Parathyroid adenoma (tissue), 2 donors: ENCODE data around the gene SLC6A9.

Experiments
- H2AFZ ChIP-seq: fragments of 300-600 bp; sonication (generic); one replicate; pipeline ENCODE4 v1.7.0; 2017; ENCODE audit warnings: antibody characterized with exemption, mild to moderate bottlenecking
- H3K27ac ChIP-seq: fragments of 300-600 bp; sonication (generic); one replicate; pipeline ENCODE4 v1.7.0; 2017
- H3K27me3 ChIP-seq: fragments of 300-600 bp; sonication (generic); one replicate; pipeline ENCODE4 v1.7.0; 2017; ENCODE audit warnings: low read length; ENCODE audit not compliant: control insufficient read depth, insufficient read depth
- H3K36me3 ChIP-seq: fragments of 300-600 bp; sonication (generic); one replicate; pipeline ENCODE4 v1.7.0; 2017; ENCODE audit warnings: low read length; ENCODE audit not compliant: control insufficient read depth, insufficient read depth
- H3K4me1 ChIP-seq: fragments of 300-600 bp; sonication (generic); one replicate; pipeline ENCODE4 v1.7.0; 2017; ENCODE audit warnings: control low read depth
- H3K4me2 ChIP-seq: fragments of 300-600 bp; sonication (generic); one replicate; pipeline ENCODE4 v1.7.0; 2017; ENCODE audit warnings: low read length
- H3K4me3 ChIP-seq: fragments of 300-600 bp; sonication (generic); one replicate; pipeline ENCODE4 v1.7.0; 2017; ENCODE audit warnings: low read depth, low read length
- H3K79me2 ChIP-seq: fragments of 300-600 bp; sonication (generic); one replicate; pipeline ENCODE4 v1.7.0; 2017; ENCODE audit warnings: control low read depth
- H3K9ac ChIP-seq: fragments of 300-600 bp; sonication (generic); one replicate; pipeline ENCODE4 v1.7.0; 2017; ENCODE audit warnings: mild to moderate bottlenecking
- H3K9me3 ChIP-seq: fragments of 300-600 bp; sonication (generic); one replicate; pipeline ENCODE4 v1.7.0; 2017; ENCODE audit warnings: low read length; ENCODE audit not compliant: control insufficient read depth
- TF ChIP-seq, protein P1 (sequence below): fragments of 300-600 bp; sonication (generic); IDR thresholded peaks from one replicate; pipeline ENCODE4 v1.7.0; 2017; ENCODE audit warnings: antibody characterized with exemption, mild to moderate bottlenecking
- donor health status: primary hyperparathyroidism.

The SLC6A9 gene

DNA sequence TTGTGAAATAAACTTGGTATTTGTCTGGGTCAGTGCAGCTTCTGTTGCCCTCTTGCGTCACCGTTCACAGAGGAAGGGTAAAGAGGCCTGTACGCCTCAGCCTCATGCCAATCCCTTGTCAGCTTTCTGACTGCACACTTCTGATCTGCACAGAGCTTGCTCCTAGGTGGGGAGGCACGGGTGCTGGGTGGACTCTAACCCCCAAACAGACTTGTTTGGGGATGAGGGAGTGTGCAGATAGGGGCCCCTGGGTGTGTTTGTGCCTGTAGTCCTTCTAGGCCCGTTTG is 53.1 kb downstream of the SLC6A9 start:
- H3K4me3 ChIP-seq = peak overlapping the region; percentile 42
- no peak overlapping the region for H3K9ac ChIP-seq
- no peaks in the 10 kb centered on the region for H3K36me3 ChIP-seq
- no peak overlapping the region for H3K27ac ChIP-seq
- peaks cover 7% of the 10 kb centered on the region for H3K4me1 ChIP-seq
- no peaks in the 10 kb centered on the region for H3K27me3 ChIP-seq
- H3K79me2 ChIP-seq = no peaks in the 10 kb centered on the region
- H2AFZ ChIP-seq = no peak overlapping the region
- no peaks in the 10 kb centered on the region for H3K9me3 ChIP-seq
- H3K4me2 ChIP-seq = no peak overlapping the region
- TF ChIP-seq, protein P1, sequence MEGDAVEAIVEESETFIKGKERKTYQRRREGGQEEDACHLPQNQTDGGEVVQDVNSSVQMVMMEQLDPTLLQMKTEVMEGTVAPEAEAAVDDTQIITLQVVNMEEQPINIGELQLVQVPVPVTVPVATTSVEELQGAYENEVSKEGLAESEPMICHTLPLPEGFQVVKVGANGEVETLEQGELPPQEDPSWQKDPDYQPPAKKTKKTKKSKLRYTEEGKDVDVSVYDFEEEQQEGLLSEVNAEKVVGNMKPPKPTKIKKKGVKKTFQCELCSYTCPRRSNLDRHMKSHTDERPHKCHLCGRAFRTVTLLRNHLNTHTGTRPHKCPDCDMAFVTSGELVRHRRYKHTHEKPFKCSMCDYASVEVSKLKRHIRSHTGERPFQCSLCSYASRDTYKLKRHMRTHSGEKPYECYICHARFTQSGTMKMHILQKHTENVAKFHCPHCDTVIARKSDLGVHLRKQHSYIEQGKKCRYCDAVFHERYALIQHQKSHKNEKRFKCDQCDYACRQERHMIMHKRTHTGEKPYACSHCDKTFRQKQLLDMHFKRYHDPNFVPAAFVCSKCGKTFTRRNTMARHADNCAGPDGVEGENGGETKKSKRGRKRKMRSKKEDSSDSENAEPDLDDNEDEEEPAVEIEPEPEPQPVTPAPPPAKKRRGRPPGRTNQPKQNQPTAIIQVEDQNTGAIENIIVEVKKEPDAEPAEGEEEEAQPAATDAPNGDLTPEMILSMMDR = no peak

DNA sequence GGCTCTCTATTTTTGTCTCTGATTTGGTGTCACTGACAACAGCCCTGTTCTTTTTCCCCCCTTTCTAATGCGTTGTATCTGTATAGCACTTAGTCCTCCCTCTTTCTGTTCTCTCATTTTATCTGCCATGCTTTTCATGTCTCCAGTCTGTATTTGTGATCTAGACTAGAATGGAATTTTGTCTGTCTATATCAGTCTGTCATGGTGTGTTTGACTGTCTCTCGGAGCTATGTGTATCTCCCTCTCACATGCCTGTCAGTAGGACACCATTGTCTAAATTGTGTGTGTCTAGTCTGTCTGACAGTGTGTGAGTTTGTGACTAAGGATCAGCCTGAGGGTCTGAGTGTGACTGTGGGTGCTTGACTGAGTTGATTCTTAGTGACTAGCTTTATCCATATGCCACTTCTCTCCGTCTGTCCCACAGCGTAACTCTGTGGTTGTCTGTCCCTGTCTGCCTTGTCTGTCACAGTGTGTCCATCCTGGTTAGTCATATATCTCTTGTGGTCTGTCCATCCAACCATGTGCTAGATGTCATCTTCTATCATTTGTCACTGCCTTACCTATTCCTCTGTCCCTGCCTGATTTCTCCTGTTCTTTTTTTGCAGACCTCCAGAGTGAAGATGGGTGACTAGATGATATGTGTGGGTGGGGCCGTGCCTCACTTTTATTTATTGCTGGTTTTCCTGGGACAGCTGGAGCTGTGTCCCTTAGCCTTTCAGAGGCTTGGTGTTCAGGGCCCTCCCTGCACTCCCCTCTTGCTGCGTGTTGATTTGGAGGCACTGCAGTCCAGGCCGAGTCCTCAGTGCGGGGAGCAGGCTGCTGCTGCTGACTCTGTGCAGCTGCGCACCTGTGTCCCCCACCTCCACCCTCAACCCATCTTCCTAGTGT is 53.6 kb downstream of the SLC6A9 start:
- Histone ChIP-seq H3K4me2 (no peak overlapping the region), H2AFZ (no peak overlapping the region), H3K27me3 (no peaks in the 10 kb centered on the region), H3K9ac (no peak overlapping the region), H3K79me2 (no peaks in the 10 kb centered on the region), H3K9me3 (no peaks in the 10 kb centered on the region), H3K27ac (no peak overlapping the region), H3K36me3 (no peaks in the 10 kb centered on the region), H3K4me1 (peaks cover 7% of the 10 kb centered on the region), H3K4me3 (no peak overlapping the region)
- TF ChIP-seq, protein P1 = no peak

DNA sequence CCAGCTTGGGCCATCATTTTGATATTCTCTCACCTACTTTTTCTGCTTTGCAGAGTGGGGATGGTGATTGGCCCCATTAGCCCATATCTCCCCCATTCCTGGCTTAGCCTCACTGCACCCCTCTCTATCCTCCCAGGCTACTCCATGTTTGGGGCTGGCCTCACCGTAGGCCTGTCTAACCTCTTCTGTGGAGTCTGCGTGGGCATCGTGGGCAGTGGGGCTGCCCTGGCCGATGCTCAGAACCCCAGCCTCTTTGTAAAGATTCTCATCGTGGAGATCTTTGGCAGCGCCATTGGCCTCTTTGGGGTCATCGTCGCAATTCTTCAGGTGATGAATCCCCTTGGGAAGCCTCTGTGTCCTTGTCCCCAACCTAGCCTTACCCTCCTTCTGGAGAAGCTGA is 54.4 kb downstream of the SLC6A9 start:
- TF ChIP-seq, protein P1 = no peak
- Histone ChIP-seq H3K79me2 (no peaks in the 10 kb centered on the region), H3K4me1 (peaks cover 7% of the 10 kb centered on the region), H3K9me3 (no peaks in the 10 kb centered on the region), H3K27ac (no peak overlapping the region), H3K4me2 (no peak overlapping the region), H2AFZ (no peak overlapping the region), H3K36me3 (no peaks in the 10 kb centered on the region), H3K9ac (no peak overlapping the region), H3K27me3 (no peaks in the 10 kb centered on the region), H3K4me3 (no peak overlapping the region)

DNA sequence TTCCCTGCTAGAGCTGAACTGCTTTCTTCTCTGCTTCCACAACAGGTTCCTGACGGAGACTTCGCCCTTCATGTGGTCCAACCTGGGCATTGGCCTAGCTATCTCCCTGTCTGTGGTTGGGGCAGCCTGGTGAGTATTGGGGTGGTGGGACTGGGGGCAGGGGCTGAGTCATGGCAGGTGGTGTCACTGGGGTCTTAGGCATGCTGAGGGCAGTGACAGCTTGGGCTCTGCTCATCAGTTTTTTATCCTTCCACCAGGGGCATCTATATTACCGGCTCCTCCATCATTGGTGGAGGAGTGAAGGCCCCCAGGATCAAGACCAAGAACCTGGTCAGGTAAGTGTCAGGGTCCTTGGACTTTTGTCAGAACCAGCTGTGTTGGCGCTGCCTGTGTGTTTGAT is 55.2 kb downstream of the SLC6A9 start:
- Histone ChIP-seq H3K79me2 (no peaks in the 10 kb centered on the region), H3K9ac (no peak overlapping the region), H2AFZ (no peak overlapping the region), H3K9me3 (no peaks in the 10 kb centered on the region), H3K27me3 (no peaks in the 10 kb centered on the region), H3K4me2 (peak overlapping the region; percentile 85), H3K4me1 (peaks cover 7% of the 10 kb centered on the region), H3K36me3 (no peaks in the 10 kb centered on the region), H3K27ac (no peak overlapping the region), H3K4me3 (peak overlapping the region; percentile 95)
- TF ChIP-seq, protein P1 = no peak
